ENCODE measurements around the gene SEBOX. TPM values are rescaled to one million over a fixed set of nuclear protein-coding genes. Genes with fewer than 3 reads are reported as not detected.

Gene SEBOX
- polyA plus RNA-seq: not detected
- long read RNA-seq, donor 1: 0 reads
- long read RNA-seq, donor 2: 0 reads
- long read RNA-seq, donor 3: 0 reads
- long read RNA-seq, donor 4: 0 reads
- long read RNA-seq, donor 5: 0 reads
- long read RNA-seq, donor 6: 0 reads
- long read RNA-seq, donor 7: 0 reads
- long read RNA-seq, donor 8: 0 reads
- long read RNA-seq, donor 9: 0 reads
- long read RNA-seq, donor 10: 0 reads

DNA sequence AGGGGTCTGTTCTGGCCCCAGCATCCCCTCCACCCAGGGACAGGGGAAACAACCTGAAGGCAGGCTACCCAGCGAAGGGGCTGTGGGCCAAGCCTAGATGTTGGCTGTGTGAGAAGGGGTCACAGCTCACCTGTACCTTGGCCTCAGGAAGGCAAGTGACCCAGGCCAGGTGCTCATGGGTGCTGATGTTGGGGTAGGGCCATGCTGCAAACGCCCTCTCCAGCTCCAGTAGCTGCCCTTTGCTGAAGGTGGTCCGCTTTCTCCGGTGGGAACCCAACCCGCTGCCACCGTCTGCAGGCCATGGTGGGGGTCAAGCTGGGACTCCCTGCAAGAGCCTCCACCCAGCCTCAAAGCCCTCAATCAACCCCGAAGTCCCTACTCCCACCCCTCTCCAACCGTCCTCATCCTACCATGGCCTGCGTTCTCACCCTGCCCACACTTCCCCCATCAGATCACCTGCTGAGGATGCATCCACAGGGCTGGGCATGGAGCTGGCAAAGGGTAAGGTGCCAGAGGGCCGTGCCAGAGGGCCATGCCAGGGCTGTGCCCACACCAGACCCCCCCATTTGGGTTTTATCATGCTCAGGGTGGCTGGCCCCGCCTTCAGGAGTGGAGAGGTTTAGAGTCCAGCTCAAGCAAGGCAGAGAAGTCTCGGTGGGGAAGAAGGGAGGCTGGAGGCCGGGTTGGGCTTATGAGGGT lies at the start of gene SEBOX:
TSS of gene SEBOX (minus strand) at position 535 of the 699 bp plus-strand sequence. CDS start at position 487, 48 bp downstream.
- FAIRE-seq (no peak), DNase-seq (no peak)
- Histone ChIP-seq H3K9me3 (ENCODE audit: control insufficient read depth in 2 of 2, insufficient read depth in 1 of 2, low read depth in 1 of 2, low read length in 1 of 2) (no peaks in the 10 kb centered on the region), H3K4me1 (ENCODE audit: control insufficient read depth in 3 of 3, insufficient read depth in 2 of 3, low read depth in 1 of 3, low read length in 2 of 3) (peaks cover 0 to 21% (median 0%) of the 10 kb centered on the region in 3 donors), H3K4me3 (ENCODE audit: low read depth in 1 of 3, low read length in 3 of 3) (no peak within 1 kb of the TSS), H3K36me3 (ENCODE audit: control insufficient read depth in 3 of 3, insufficient read depth in 2 of 3, low read depth in 1 of 3, low read length in 3 of 3) (peaks cover 4 to 57% (median 16%) of the 10 kb centered on the region in 3 donors), H3K27ac (ENCODE audit: low read depth in 1 of 3, low read length in 2 of 3) (no peak within 1 kb of the TSS), H3K27me3 (ENCODE audit: control insufficient read depth in 3 of 3, insufficient read depth in 3 of 3, low read length in 3 of 3) (no peaks in the 10 kb centered on the region)
- WGBS, 3 donors: 78 to 89% (median 82%) methylated on average over 9 to 13 of the region's 13 CpGs

GRCh38 chr17:28413804-28414203 lies 48.8 kb upstream of the SEBOX start:
- 61 to 75% (median 75%) methylated on average over 7 of the region's 7 CpGs for WGBS, 3 donors
- Histone ChIP-seq H3K4me1 (ENCODE audit: control insufficient read depth in 3 of 3, insufficient read depth in 2 of 3, low read depth in 1 of 3, low read length in 2 of 3) (peaks cover 0 to 14% (median 0%) of the 10 kb centered on the region in 3 donors), H3K9me3 (ENCODE audit: control insufficient read depth in 2 of 2, insufficient read depth in 1 of 2, low read depth in 1 of 2, low read length in 1 of 2) (no peaks in the 10 kb centered on the region), H3K27me3 (ENCODE audit: control insufficient read depth in 3 of 3, insufficient read depth in 3 of 3, low read length in 3 of 3) (no peaks in the 10 kb centered on the region), H3K4me3 (ENCODE audit: low read depth in 1 of 3, low read length in 3 of 3) (no peak overlapping the region), H3K36me3 (ENCODE audit: control insufficient read depth in 3 of 3, insufficient read depth in 2 of 3, low read depth in 1 of 3, low read length in 3 of 3) (no peaks in the 10 kb centered on the region), H3K27ac (ENCODE audit: low read depth in 1 of 3, low read length in 2 of 3) (no peak overlapping the region)
- DNase-seq: no peak
- FAIRE-seq: no peak

DNA sequence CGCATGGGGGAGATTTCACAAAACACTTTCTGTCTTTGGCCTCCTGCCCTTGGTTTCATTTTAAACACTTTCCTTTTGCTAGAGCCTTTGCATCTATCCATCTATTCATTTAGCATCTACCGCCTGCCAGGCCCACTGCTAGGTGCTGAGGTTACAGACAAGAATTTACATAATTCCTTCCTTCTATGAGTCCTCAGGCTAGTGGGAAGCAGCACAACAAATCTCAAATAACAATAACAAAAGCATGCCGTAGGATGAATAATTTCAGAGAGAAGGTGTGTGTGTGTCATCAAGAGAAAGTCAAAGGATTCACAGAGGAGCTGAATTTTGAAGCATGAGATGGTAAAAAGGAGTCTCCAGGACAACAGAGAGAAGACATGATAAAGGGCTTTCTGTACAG lies 47.1 kb upstream of the SEBOX start:
- FAIRE-seq: no peak
- Histone ChIP-seq H3K4me1 (ENCODE audit: control insufficient read depth in 3 of 3, insufficient read depth in 2 of 3, low read depth in 1 of 3, low read length in 2 of 3) (peaks cover 0 to 32% (median 0%) of the 10 kb centered on the region in 3 donors), H3K27me3 (ENCODE audit: control insufficient read depth in 3 of 3, insufficient read depth in 3 of 3, low read length in 3 of 3) (no peaks in the 10 kb centered on the region), H3K4me3 (ENCODE audit: low read depth in 1 of 3, low read length in 3 of 3) (no peak overlapping the region), H3K9me3 (ENCODE audit: control insufficient read depth in 2 of 2, insufficient read depth in 1 of 2, low read depth in 1 of 2, low read length in 1 of 2) (no peaks in the 10 kb centered on the region), H3K27ac (ENCODE audit: low read depth in 1 of 3, low read length in 2 of 3) (no peak overlapping the region), H3K36me3 (ENCODE audit: control insufficient read depth in 3 of 3, insufficient read depth in 2 of 3, low read depth in 1 of 3, low read length in 3 of 3) (peaks cover 0 to 1% (median 0%) of the 10 kb centered on the region in 3 donors)
- 78 to 92% (median 79%) methylated on average over 3 of the region's 3 CpGs for WGBS, 3 donors
- no peak for DNase-seq

DNA sequence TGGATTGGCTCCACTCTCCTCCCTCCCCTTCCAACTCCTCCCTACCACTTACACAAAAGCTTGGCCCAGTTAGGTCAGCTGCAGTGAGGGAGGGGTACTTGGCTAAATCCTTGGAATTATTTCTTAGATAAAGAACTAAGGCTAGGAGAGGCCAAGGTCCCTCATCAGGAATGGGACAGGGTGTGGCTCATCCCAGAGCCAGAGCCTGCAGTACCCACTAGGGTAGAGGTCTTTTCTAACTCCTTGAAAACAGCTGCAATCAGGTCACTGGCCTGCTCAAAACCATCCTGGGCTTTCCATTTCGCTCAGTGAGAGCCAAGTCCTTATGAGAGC lies 42.9 kb upstream of the SEBOX start:
- Histone ChIP-seq H3K27me3 (ENCODE audit: control insufficient read depth in 3 of 3, insufficient read depth in 3 of 3, low read length in 3 of 3) (no peaks in the 10 kb centered on the region), H3K9me3 (ENCODE audit: control insufficient read depth in 2 of 2, insufficient read depth in 1 of 2, low read depth in 1 of 2, low read length in 1 of 2) (no peaks in the 10 kb centered on the region), H3K36me3 (ENCODE audit: control insufficient read depth in 3 of 3, insufficient read depth in 2 of 3, low read depth in 1 of 3, low read length in 3 of 3) (peaks cover 0 to 19% (median 0%) of the 10 kb centered on the region in 3 donors), H3K4me1 (ENCODE audit: control insufficient read depth in 3 of 3, insufficient read depth in 2 of 3, low read depth in 1 of 3, low read length in 2 of 3) (peaks cover 0 to 45% (median 3%) of the 10 kb centered on the region in 3 donors), H3K27ac (ENCODE audit: low read depth in 1 of 3, low read length in 2 of 3) (peak overlapping the region in 2 of 3 donors; percentile 39 to 79), H3K4me3 (ENCODE audit: low read depth in 1 of 3, low read length in 3 of 3) (no peak overlapping the region)
- DNase-seq: peak; percentile 43 to 82
- 75 to 93% (median 88%) methylated on average over 1 of the region's 1 CpG for WGBS, 3 donors
- no peak for FAIRE-seq

DNA sequence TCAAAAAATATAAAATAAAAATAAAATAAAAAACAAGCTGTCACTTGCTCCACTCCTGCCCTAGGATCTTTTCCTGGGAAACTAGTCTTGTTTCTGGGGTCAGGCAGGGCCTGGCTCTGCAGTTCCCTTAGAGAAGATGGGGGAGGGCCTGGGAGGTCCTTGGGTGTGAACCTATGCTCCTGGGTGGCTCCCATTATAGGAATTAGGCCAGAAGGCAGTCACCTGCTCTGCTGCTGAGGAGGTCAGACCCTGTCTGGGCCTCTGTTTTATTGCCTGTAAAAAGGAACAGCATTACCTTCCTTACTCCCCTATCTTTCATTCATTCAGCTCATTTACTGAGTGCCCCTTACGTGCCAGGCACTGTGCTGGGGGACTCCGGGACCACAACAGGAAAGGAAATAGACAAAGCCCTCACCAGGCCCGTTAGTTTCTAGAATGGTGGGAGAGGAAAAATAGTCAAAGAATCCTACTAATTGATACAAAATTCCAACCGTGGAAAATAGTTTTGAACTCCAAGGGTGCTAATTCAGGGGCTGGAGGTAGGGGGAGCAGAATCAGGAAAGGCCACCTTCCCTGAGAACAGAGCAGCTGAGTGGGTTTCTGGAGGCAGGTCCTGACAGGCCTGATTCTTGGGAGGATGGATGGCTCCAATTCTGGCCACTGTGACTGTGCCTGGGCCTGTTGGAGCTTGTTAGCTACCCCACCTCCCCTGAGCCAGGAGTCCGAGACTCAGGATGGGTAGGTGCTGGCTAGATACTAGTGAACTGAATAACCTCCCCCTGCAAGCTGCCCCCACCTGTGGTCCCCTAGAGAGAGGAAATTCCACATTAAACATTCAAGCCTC lies 42.4 kb upstream of the SEBOX start:
- Histone ChIP-seq H3K36me3 (ENCODE audit: control insufficient read depth in 3 of 3, insufficient read depth in 2 of 3, low read depth in 1 of 3, low read length in 3 of 3) (peaks cover 0 to 24% (median 0%) of the 10 kb centered on the region in 3 donors), H3K27ac (ENCODE audit: low read depth in 1 of 3, low read length in 2 of 3) (peak overlapping the region in 2 of 3 donors; percentile 39 to 79), H3K4me3 (ENCODE audit: low read depth in 1 of 3, low read length in 3 of 3) (no peak overlapping the region), H3K4me1 (ENCODE audit: control insufficient read depth in 3 of 3, insufficient read depth in 2 of 3, low read depth in 1 of 3, low read length in 2 of 3) (peaks cover 0 to 45% (median 3%) of the 10 kb centered on the region in 3 donors), H3K27me3 (ENCODE audit: control insufficient read depth in 3 of 3, insufficient read depth in 3 of 3, low read length in 3 of 3) (no peaks in the 10 kb centered on the region), H3K9me3 (ENCODE audit: control insufficient read depth in 2 of 2, insufficient read depth in 1 of 2, low read depth in 1 of 2, low read length in 1 of 2) (no peaks in the 10 kb centered on the region)
- WGBS, 3 donors: 73 to 85% (median 77%) methylated on average over 5 of the region's 5 CpGs
- peak in 1 of 2 donors; percentile 56 for DNase-seq
- FAIRE-seq: no peak

GRCh38 chr17:28406473-28406814 lies 41.4 kb upstream of the SEBOX start:
- 14 to 25% (median 16%) methylated on average over 9 of the region's 9 CpGs for whole genome bisulfite sequencing, 3 donors
- FAIRE-seq (no peak), DNase-seq (no peak)
- peak overlapping the region in 2 of 3 donors; percentile 79 to 89 for H3K27ac ChIP-seq (ENCODE audit: low read depth in 1 of 3, low read length in 2 of 3)
- peaks cover 0 to 45% (median 3%) of the 10 kb centered on the region in 3 donors for H3K4me1 ChIP-seq (ENCODE audit: control insufficient read depth in 3 of 3, insufficient read depth in 2 of 3, low read depth in 1 of 3, low read length in 2 of 3)
- no peaks in the 10 kb centered on the region for H3K9me3 ChIP-seq (ENCODE audit: control insufficient read depth in 2 of 2, insufficient read depth in 1 of 2, low read depth in 1 of 2, low read length in 1 of 2)
- H3K27me3 ChIP-seq (ENCODE audit: control insufficient read depth in 3 of 3, insufficient read depth in 3 of 3, low read length in 3 of 3): no peaks in the 10 kb centered on the region
- peak overlapping the region in 2 of 3 donors; percentile 71 to 80 for H3K4me3 ChIP-seq (ENCODE audit: low read depth in 1 of 3, low read length in 3 of 3)
- H3K36me3 ChIP-seq (ENCODE audit: control insufficient read depth in 3 of 3, insufficient read depth in 2 of 3, low read depth in 1 of 3, low read length in 3 of 3): peaks cover 0 to 32% (median 0%) of the 10 kb centered on the region in 3 donors

DNA sequence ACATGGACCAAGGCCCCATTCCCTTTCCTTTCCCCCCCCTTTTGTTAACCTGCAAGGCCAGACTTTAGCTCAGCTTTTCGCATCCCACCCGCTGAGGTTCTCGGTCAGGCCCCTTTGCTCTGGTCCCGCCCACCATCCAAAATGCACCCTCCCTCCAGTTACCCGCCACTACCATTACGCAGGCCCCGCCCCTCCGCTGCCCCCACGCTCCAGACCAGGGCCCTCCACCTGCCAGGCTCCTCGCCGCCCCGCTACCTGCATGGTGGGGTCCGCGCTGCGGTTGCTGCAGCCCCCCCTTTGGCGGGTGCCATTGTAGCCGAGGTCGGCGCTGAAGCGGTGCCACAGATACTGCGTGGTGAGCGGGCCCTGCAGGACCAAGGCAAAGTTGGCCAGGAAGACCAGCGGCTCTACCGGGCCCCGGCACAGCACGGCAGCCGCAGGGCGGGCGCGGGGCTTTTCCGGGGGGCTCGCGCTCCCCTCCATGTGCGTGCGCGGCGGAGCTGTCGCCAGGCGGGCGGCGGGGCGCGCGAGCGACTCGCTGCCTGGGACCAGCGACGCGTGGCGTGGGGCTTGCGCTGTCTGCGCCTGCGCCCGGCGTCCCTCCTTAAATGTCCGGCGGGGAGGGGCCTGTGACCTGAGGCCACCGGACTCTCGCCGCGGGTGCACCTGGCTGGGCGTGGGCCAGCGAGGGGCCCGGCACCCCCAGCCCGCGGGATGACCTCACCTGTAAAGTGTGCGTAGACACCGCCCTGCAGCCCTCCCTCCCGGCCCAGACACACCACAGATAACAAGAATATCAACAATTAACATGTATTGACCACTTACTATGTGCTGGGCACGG lies 40.9 kb upstream of the SEBOX start, which contains the start of gene SLC46A1:
TSS of gene SLC46A1 (minus strand) at position 581 of the 841 bp plus-strand sequence. CDS start at position 483, 98 bp downstream.
- FAIRE-seq: no peak
- H3K27ac ChIP-seq (ENCODE audit: low read depth in 1 of 3, low read length in 2 of 3): peak within 1 kb of the TSS in 2 of 3 donors; percentile 79 to 89
- H3K4me3 ChIP-seq (ENCODE audit: low read depth in 1 of 3, low read length in 3 of 3): peak within 1 kb of the TSS; percentile 40 to 80 (median 71)
- H3K27me3 ChIP-seq (ENCODE audit: control insufficient read depth in 3 of 3, insufficient read depth in 3 of 3, low read length in 3 of 3): no peaks in the 10 kb centered on the region
- peaks cover 0 to 32% (median 0%) of the 10 kb centered on the region in 3 donors for H3K36me3 ChIP-seq (ENCODE audit: control insufficient read depth in 3 of 3, insufficient read depth in 2 of 3, low read depth in 1 of 3, low read length in 3 of 3)
- peak; percentile 81 to 82 for DNase-seq
- no peaks in the 10 kb centered on the region for H3K9me3 ChIP-seq (ENCODE audit: control insufficient read depth in 2 of 2, insufficient read depth in 1 of 2, low read depth in 1 of 2, low read length in 1 of 2)
- WGBS, 3 donors: 0 to 2% (median 1%) methylated on average over 57 to 70 of the region's 70 CpGs
- peaks cover 0 to 45% (median 3%) of the 10 kb centered on the region in 3 donors for H3K4me1 ChIP-seq (ENCODE audit: control insufficient read depth in 3 of 3, insufficient read depth in 2 of 3, low read depth in 1 of 3, low read length in 2 of 3)

Data from small intestine (tissue), 16 donors.